GM04504 (cell line): ENCODE data around the gene M1AP.

Experiments
- DNase-seq: peaks from one replicate; pipeline ENCODE4 v3.0.0-alpha.2; 2012; ENCODE audit warnings: low read depth

The M1AP gene, protein sequence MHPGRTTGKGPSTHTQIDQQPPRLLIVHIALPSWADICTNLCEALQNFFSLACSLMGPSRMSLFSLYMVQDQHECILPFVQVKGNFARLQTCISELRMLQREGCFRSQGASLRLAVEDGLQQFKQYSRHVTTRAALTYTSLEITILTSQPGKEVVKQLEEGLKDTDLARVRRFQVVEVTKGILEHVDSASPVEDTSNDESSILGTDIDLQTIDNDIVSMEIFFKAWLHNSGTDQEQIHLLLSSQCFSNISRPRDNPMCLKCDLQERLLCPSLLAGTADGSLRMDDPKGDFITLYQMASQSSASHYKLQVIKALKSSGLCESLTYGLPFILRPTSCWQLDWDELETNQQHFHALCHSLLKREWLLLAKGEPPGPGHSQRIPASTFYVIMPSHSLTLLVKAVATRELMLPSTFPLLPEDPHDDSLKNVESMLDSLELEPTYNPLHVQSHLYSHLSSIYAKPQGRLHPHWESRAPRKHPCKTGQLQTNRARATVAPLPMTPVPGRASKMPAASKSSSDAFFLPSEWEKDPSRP

DNA sequence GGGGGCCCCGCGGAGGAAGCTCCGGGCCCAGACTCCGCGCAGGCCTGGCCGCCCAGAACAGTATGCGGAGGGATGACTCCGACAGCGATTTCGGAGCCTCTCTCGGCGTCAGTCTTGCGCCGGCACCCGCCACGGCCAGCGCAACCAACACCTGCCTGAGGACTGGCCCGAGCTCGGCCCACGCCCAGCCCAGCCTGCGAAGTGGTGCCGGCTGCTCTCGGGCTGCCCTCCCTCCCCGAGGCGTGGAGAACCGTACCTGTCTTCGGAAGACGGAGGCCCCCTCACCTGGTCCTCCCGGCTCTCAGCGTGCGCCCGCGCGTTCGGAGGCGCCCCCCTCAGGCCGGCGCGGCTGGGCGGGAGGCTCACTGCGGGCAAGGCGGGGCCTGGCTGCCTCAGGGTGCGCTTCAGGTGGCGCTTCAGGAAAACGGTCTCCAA, at the start of gene M1AP:
Gene M1AP (minus strand): TSS at position 322 of the 435 bp plus-strand sequence. CDS start 8,055 bp downstream, outside the sequence.
- no peak for DNase-seq

DNA sequence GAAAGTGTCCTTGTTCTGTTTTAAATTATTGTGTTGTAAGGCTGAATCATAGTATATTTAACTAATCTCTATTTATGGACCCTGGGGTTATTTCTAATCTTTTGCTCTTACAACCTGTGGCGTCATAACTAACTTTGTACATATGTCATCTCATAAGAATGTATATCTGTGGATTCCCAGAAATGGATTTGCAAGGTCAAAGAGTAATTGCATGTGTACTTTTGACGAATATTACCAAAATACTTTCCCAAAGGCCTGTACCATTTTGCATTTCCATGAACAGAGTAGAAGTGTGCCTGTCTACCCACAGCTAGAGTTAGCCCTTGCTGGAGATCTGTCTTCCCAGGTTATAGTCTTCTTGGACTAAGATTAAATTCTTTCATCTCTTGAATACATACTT, 48.7 kb upstream of the M1AP start:
- no peak for DNase-seq

DNA sequence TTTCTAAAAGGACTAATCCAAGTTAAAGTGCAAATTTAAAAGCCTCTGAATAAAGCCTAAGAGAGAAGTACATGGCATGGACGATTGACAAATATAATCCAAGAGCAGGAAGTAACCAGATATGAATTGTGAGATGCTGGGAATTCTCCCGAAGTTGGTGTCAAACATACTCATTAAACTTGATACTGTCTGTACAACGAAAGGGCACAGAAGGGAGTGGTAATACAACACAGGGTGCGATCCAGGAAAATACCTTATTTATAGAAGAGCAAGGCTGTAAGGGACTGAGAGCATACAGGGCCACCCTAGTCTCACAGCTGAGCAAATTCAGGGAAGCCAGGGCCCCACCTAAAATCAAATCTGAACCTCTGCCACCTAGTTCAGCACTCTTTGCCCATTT, 47.5 kb upstream of the M1AP start:
- DNase-seq, result no peak

GRCh38 chr2:74694281-74694680, 46.2 kb upstream of the M1AP start:
- no peak for DNase-seq

GRCh38 chr2:74693668-74694067, 45.5 kb upstream of the M1AP start:
- no peak for DNase-seq

GRCh38 chr2:74693213-74693612, 45.1 kb upstream of the M1AP start:
- no peak for DNase-seq

- DNase-seq, result no peak
Observed at GRCh38 chr2:74691929-74692328, 43.8 kb upstream of the M1AP start.

GRCh38 chr2:74690571-74690970, 42.4 kb upstream of the M1AP start:
- DNase-seq, result peak; percentile 40

GRCh38 chr2:74689671-74690070, 41.5 kb upstream of the M1AP start:
- no peak for DNase-seq

GRCh38 chr2:74688881-74689280, 40.8 kb upstream of the M1AP start:
- no peak for DNase-seq

DNA sequence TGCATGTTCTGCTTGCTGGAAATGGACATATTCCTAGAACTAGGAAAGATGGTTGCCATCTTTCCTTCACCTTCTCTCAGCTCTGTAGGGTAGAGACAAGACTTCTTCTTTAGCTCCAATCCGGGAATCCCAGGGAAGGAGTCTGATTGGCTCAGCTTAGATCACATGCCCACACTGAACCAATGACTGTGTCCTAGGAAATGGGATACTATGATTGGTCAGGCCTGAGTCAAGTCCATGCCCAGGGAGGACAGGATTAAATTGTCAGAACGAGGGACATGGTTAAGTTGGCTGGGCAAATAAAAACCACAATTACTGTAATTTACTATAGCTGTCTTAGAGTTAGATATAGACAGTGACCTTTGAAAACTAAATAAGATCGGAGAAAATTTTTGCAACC, 37.3 kb upstream of the M1AP start:
- no peak for DNase-seq

- no peak for DNase-seq
Observed at GRCh38 chr2:74682501-74682900, 34.4 kb upstream of the M1AP start.

- DNase-seq, result no peak
Observed at GRCh38 chr2:74679615-74680014, 31.5 kb upstream of the M1AP start.

GRCh38 chr2:74676331-74676730, 28.2 kb upstream of the M1AP start:
- DNase-seq, result no peak

DNA sequence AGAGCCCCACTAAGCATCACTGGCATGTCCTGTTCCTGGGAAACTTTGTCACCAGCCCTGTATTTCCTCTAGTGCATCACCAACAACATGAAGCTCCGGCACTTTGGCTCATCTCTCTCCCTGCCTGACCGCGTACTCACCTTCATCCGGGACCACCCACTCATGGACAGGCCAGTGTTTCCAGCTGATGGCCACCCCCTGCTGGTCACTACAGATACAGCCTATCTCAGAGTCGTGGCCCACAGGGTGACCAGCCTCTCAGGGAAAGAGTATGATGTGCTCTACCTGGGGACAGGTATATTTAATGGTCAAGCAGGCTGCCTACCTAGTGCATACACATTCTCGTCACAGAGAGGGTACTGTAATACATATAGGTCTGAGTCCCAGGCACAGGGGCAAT, 27.0 kb upstream of the M1AP start:
- no peak for DNase-seq

DNA sequence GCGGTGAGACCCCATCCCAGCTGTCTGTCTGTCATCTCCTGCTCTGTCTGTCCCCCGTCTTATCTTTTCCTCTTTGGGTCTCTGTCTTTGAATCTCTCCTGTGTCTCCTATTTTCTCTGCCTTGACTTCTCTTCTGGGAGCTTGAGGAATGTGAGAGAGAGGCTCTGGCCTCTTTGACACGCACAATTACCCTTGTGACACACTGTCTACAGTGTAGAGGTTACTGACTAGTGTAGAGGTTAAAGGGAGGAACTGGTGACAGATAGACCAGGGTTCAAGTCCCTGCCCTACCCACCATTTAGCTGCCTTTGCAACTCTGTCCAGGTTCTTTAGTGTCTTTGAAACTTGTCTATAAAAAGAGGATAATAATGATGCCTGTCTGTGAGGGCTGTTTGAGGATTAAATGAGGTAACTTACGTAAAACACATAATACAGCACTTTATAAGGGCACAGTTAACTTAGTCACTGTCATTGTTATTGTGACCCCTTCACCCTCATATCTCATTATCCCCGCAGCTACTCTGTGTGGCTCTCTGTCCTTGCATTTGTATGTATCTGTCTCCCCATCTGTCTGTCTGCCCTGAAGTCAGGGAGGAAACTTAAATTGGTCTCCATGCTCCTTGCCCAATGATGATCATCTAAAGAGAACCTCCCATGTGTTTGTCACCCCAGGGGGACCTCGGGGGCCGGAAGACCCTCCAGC, 25.8 kb upstream of the M1AP start:
- no peak for DNase-seq

DNA sequence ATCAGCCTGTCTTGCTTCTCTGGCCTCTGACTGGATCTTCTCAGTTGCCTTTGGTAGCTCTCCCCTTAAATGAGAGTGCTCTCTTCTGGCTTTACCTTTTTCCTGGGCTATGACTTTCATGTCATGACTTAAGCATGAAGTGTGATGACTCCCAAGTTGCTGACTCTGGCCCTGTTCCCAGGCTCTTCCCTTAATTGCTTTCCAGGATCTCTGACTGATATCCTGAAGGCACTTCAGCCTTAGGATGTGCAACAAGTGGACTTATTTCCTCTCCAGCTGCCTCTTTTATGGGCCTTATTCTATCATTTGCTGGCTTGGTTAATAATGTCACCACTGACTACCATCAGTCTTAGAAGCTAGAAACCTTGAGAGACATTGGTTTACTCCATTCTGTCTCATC, 23.3 kb upstream of the M1AP start:
- DNase-seq, result peak; percentile 49

DNA sequence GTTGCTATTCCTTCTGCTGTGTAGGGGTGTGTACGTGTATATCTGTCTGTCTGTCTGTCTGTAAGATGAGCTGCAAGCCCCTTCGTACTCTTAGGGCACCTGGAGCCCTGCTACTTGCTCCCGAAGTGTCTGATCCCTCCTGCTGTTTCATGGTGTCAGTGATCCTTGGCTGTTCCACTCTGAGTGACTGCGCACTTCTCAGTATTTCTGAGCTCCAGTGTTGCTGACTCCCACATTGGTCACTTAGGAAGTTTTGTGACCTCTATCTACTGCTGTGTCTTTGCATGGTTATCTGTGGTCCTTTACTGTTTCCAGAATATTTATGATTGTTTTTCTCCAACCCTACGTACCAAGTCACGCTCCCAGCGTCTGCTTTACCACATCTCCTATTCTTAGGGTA, 22.1 kb upstream of the M1AP start:
- DNase-seq, result no peak

GRCh38 chr2:74668087-74668486, 20.0 kb upstream of the M1AP start:
- no peak for DNase-seq

GRCh38 chr2:74659462-74659861, 11.3 kb upstream of the M1AP start:
- DNase-seq, result no peak

DNA sequence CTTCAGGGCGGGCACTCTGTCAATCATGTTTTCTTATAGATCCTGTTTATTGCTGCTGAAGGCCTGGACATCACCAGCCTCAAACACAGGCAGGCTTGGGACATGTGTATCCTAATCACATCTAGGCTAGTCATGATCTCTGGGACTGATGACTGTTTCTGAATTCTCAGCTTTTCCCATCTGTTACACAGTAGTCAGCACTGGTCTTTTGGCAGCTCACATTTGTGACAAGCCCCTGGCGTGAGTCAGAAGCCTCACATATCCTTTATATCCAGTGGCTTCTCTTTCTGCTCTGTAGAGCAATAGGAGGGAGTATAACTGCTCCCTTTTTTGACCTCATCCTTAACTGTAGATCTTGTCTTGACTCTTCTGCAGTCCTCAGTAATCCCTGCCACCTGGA, 10.4 kb upstream of the M1AP start:
- DNase-seq, result peak; percentile 86

GRCh38 chr2:74655579-74655978, 7.4 kb upstream of the M1AP start:
- DNase-seq, result no peak
